K562 (cell line): ENCODE data around the gene STYXL1. TPM values are rescaled to one million over a fixed set of nuclear protein-coding genes. Genes with fewer than 3 reads are reported as not detected.

Source experiments
- ATAC-seq: fragments of 200-7000 bp; cut with Tn5 transposase; 3 replicates; pipeline ENCODE4 v1.9.1; 2020; ENCODE audit warnings: moderate library complexity
- BruUV-seq: library from RNA; stranded (reverse); fragments of 400-500 nt; replicated peaks from 2 replicates; lab custom pipeline; 2021; lab: Mats Ljungman, UMichigan
- CTCF ChIA-PET: fragments of 300-600 bp; formaldehyde crosslinking; extraction: SDS; loops from one replicate; lab custom pipeline; 2021; ENCODE audit warnings: low intra/inter-chr PET ratio; lab: Yijun Ruan, JAX
- POLR2A ChIA-PET: fragments of 300-600, 350-650 bp; sonication (Branson Sonifier 250); formaldehyde crosslinking; extraction: SDS; loops from one replicate; lab custom pipeline; 2021; ENCODE audit warnings: antibody characterized with exemption, inconsistent platforms; lab: Yijun Ruan, JAX
- DNase-seq, 4 experiments: peaks; one replicate each; pipeline versions ENCODE4 v3.0.0 to v3.0.0-alpha.2; 2011 to 2018; ENCODE audit warnings: low spot score in 3 of 4, mixed read lengths in 3 of 4; ENCODE audit errors: extremely low read depth in 1 of 4
- FAIRE-seq: peaks from 2 replicates; lab custom pipeline; 2011; peaks lifted over from hg19 to GRCh38; lab: Jason Lieb, UNC
- H2AFZ ChIP-seq: 2 replicates; pipeline ENCODE4 v1.6.0; 2011; ENCODE audit warnings: low read depth, low read length, control low read depth, inconsistent platforms
- H3K27ac ChIP-seq: fragments of 200-600 bp; 3 replicates; pipeline ENCODE4 v1.8.0; 2011; ENCODE audit warnings: low read depth, mild to moderate bottlenecking, control low read depth, inconsistent platforms, low read length, moderate library complexity, mixed read lengths; ENCODE audit errors: extremely low read depth
- H3K27me3 ChIP-seq, 2 experiments: fragments of 300-600 bp in 1 of 2; 2 replicates in 1 of 2; 3 replicates in 1 of 2; pipeline versions ENCODE4 v1.6.0 to v1.8.0; 2011; ENCODE audit warnings: inconsistent platforms in 2 of 2, low read length in 2 of 2, mild to moderate bottlenecking in 1 of 2, mixed read lengths in 1 of 2, moderate library complexity in 1 of 2; ENCODE audit not compliant: control insufficient read depth in 2 of 2, insufficient read depth in 2 of 2
- H3K36me3 ChIP-seq: fragments of 300-600 bp; 3 replicates; pipeline ENCODE4 v1.8.0; 2011; ENCODE audit warnings: mild to moderate bottlenecking, low read length, inconsistent platforms; ENCODE audit not compliant: control insufficient read depth, insufficient read depth
- H3K4me1 ChIP-seq, 2 experiments: fragments of 200-600 bp in 1 of 2; replicated peaks in 1 of 2; 2 replicates in 1 of 2; 3 replicates in 1 of 2; pipeline versions ENCODE4 v1.5.1 to v1.8.0; 2011; ENCODE audit warnings: inconsistent platforms in 2 of 2, low read length in 2 of 2, mild to moderate bottlenecking in 1 of 2, mixed read lengths in 1 of 2, moderate library complexity in 1 of 2; ENCODE audit not compliant: control insufficient read depth in 2 of 2, insufficient read depth in 2 of 2
- H3K4me2 ChIP-seq: 2 replicates; pipeline ENCODE4 v1.6.1; 2011; ENCODE audit warnings: low read length, control low read depth, inconsistent platforms, mixed read lengths; ENCODE audit not compliant: insufficient read depth
- H3K4me3 ChIP-seq: fragments of 200-600 bp; sonication (generic), shearing (Covaris generic); 2 replicates; pipeline ENCODE4 v1.5.1; 2016; ENCODE audit warnings: control low read depth, inconsistent platforms
- H3K79me2 ChIP-seq: fragments of 200-600 bp; 3 replicates; pipeline ENCODE4 v1.8.0; 2011; ENCODE audit warnings: low read length, inconsistent platforms; ENCODE audit not compliant: control insufficient read depth, insufficient read depth
- H3K9ac ChIP-seq, 2 experiments: 2 replicates each; pipeline versions ENCODE4 v1.6.0 to v1.6.1; 2011; ENCODE audit warnings: low read depth in 2 of 2, low read length in 2 of 2, control low read depth in 1 of 2, inconsistent platforms in 1 of 2, mild to moderate bottlenecking in 1 of 2, mixed read lengths in 1 of 2; ENCODE audit not compliant: insufficient read depth in 1 of 2
- H3K9me1 ChIP-seq: one replicate; pipeline ENCODE4 v1.6.0; 2011; ENCODE audit warnings: inconsistent platforms, mild to moderate bottlenecking, low read length, moderate library complexity; ENCODE audit not compliant: control insufficient read depth, insufficient read depth
- H3K9me3 ChIP-seq: replicated peaks from 2 replicates; pipeline ENCODE4 v1.5.1; 2011; ENCODE audit warnings: low read depth, low read length, inconsistent platforms; ENCODE audit not compliant: control insufficient read depth, insufficient read depth
- H4K20me1 ChIP-seq: replicated peaks from 2 replicates; pipeline ENCODE4 v1.6.1; 2011; ENCODE audit warnings: low read length, inconsistent platforms, mixed read lengths; ENCODE audit not compliant: control insufficient read depth, insufficient read depth
- BACH1 ChIP-seq: fragments of 200-800 bp; sonication (Bioruptor generic); IDR thresholded peaks from 2 replicates; pipeline ENCODE4 v1.6.1; 2016; ENCODE audit warnings: missing genetic modification characterization, missing compliant biosample characterization
- C11orf30 ChIP-seq: fragments of 450-650 bp; IDR thresholded peaks from 2 replicates; pipeline ENCODE4 v1.6.1; 2016; ENCODE audit warnings: low read depth, mild to moderate bottlenecking
- CTBP1 ChIP-seq: fragments of 450-650 bp; IDR thresholded peaks from 2 replicates; pipeline ENCODE4 v1.6.1; 2016; ENCODE audit warnings: borderline replicate concordance
- ELF4 ChIP-seq: fragments of 450-650 bp; formaldehyde crosslinking; IDR thresholded peaks from 2 replicates; pipeline ENCODE4 v1.4.0; 2022; ENCODE audit warnings: missing genetic modification characterization
- HNRNPH1 ChIP-seq: fragments of 200-400 bp; formaldehyde crosslinking; optimal IDR thresholded peaks from 2 replicates; pipeline ENCODE3; 2017; ENCODE audit warnings: low read depth, mild to moderate bottlenecking, low read length, moderate library complexity
- IRF2 ChIP-seq: sonication (generic); formaldehyde crosslinking; IDR thresholded peaks from 2 replicates; pipeline ENCODE4 v1.8.1; 2022; ENCODE audit warnings: mild to moderate bottlenecking, missing genetic modification reagents
- MYBL2 ChIP-seq, 2 experiments: fragments of 450-650 bp in 1 of 2; sonication (generic) in 1 of 2; formaldehyde crosslinking in 1 of 2; IDR thresholded peaks; 2 replicates each; pipeline versions ENCODE4 v1.6.1 to v1.8.1; 2017 to 2022; ENCODE audit warnings: borderline replicate concordance in 1 of 2, inconsistent platforms in 1 of 2, low read depth in 1 of 2, mild to moderate bottlenecking in 1 of 2, missing genetic modification reagents in 1 of 2, moderate library complexity in 1 of 2
- PCBP1 ChIP-seq: fragments of 200-400 bp; formaldehyde crosslinking; IDR thresholded peaks from 2 replicates; pipeline ENCODE4 v1.6.1; 2018; ENCODE audit warnings: mild to moderate bottlenecking, low read depth, low read length; ENCODE audit not compliant: poor library complexity, severe bottlenecking
- PHB2 ChIP-seq: fragments of 450-650 bp; IDR thresholded peaks from 2 replicates; pipeline ENCODE4 v1.6.1; 2017; ENCODE audit warnings: low read depth
- RB1 ChIP-seq: fragments of 450-650 bp; IDR thresholded peaks from 2 replicates; pipeline ENCODE4 v1.6.1; 2017; ENCODE audit warnings: low read depth, mild to moderate bottlenecking
- SPI1 ChIP-seq: IDR thresholded peaks from 2 replicates; pipeline ENCODE4 v1.6.1; 2011; ENCODE audit warnings: low read depth, low read length, control low read depth, borderline replicate concordance
- TAF15 ChIP-seq: fragments of 200-400 bp; formaldehyde crosslinking; IDR thresholded peaks from 2 replicates; pipeline ENCODE4 v1.6.1; 2017; ENCODE audit warnings: mild to moderate bottlenecking, low read depth, low read length, moderate library complexity
- XRCC3 ChIP-seq: fragments of 450-650 bp; IDR thresholded peaks from 2 replicates; pipeline ENCODE4 v1.6.1; 2017; ENCODE audit warnings: mild to moderate bottlenecking, moderate library complexity
- ZBED1 ChIP-seq: IDR thresholded peaks from 2 replicates; pipeline ENCODE4 v1.6.1; 2014
- ZFP30 ChIP-seq: fragments of 250-450 bp; sonication (Bioruptor Pico); IDR thresholded peaks from 2 replicates; pipeline ENCODE4 v1.8.0; 2022; ENCODE audit warnings: moderate library complexity, mild to moderate bottlenecking, inconsistent platforms, borderline replicate concordance
- ZNF551 ChIP-seq: fragments of 250-450 bp; sonication (Bioruptor Pico); IDR thresholded peaks from 2 replicates; pipeline ENCODE4 v1.5.0; 2021; ENCODE audit warnings: mild to moderate bottlenecking, moderate library complexity
- WGBS: fragments of 100-300 bp; shearing (Covaris generic); methylation state at CpG from one replicate; pipeline ENCODE4 v1.1.6; 2016; ENCODE audit warnings: low coverage, mixed read lengths; ENCODE audit not compliant: insufficient coverage; ENCODE audit errors: missing lambda C conversion rate; 5-methylcytosine and 5-hydroxymethylcytosine counted together
- in situ Hi-C: fragments of 300-500 bp; cut with MboI; formaldehyde crosslinking; loops from 4 replicates; pipeline ENCODE4 v1.15.0; 2018; ENCODE audit warnings: inconsistent platforms, mixed read lengths
- intact Hi-C: fragments of 100-400 bp; cut with micrococcal nuclease; formaldehyde crosslinking; loops from 2 replicates; pipeline ENCODE4 v1.14.2; 2022
- polyA plus RNA-seq, 8 experiments: library from polyadenylated mRNA; depleted of rRNA in 4 of 8; stranded (reverse) in 5 of 8; unstranded in 3 of 8; fragments of >200 nt; fragmentation: Nextera tagmentation in 2 of 8; fragmentation: Illumina TruSeq in 1 of 8; extraction: Ambion mirVana in 2 of 8; extraction: Trizol in 1 of 8; gene quantifications; 2 replicates each; pipeline versions ENCODE4 v1.2.1 to v1.2.3, GENCODE V29; 2011 to 2014; ENCODE audit warnings: inconsistent platforms in 1 of 8, missing spikeins in 1 of 8
- total RNA-seq, 7 experiments: library from RNA; depleted of rRNA in 6 of 7; stranded (reverse); fragments of >200 nt in 6 of 7; fragmentation: Illumina TruSeq in 2 of 7; extraction: Trizol in 2 of 7; gene quantifications; 2 replicates each; pipeline versions ENCODE4 v1.2.1 to v1.2.3, GENCODE V29; 2011 to 2021; ENCODE audit warnings: low replicate concordance in 1 of 7
- TF ChIP-seq, protein P1 (sequence below), 2 experiments: fragments of 450-650 bp; conservative IDR thresholded peaks; 2 replicates each; pipeline ENCODE4 v1.6.1; 2017; ENCODE audit warnings: mild to moderate bottlenecking in 2 of 2, moderate library complexity in 2 of 2
- TF ChIP-seq, protein P2 (sequence below): sonication (generic); formaldehyde crosslinking; IDR thresholded peaks from 2 replicates; pipeline ENCODE4 v1.8.1; 2022; ENCODE audit warnings: missing genetic modification reagents
- TF ChIP-seq, protein P3 (sequence below): fragments of 450-650 bp; formaldehyde crosslinking; conservative IDR thresholded peaks from 2 replicates; pipeline ENCODE4 v1.4.0; 2022; ENCODE audit warnings: mild to moderate bottlenecking, missing genetic modification characterization

STYXL1 gene
- total and polyA plus RNA-seq, 9 of the 15 experiments (the other 6 are each of a cell fraction or from before 2014, with no cell fraction given), result 36.5 to 97.2 (median 49.9) TPM

GRCh38 chr7:76069238-76069638 is 21.4 kb upstream of the STYXL1 start:
- Histone ChIP-seq H3K9ac (no peak overlapping the region), H3K4me3 (no peak overlapping the region), H2AFZ (no peak overlapping the region), H3K79me2 (no peaks in the 10 kb centered on the region), H3K4me1 (peaks cover 0 to 35% of the 10 kb centered on the region in 2 experiments; a peak in 2 of 5 replicates), H3K4me2 (no peak overlapping the region), H3K27me3 (no peaks in the 10 kb centered on the region), H3K9me3 (no peaks in the 10 kb centered on the region; the same call in 1 of the 2 replicates), H3K36me3 (peaks cover 29% of the 10 kb centered on the region; the same call in 2 of the 3 replicates), H3K27ac (no peak overlapping the region), H4K20me1 (no peaks in the 10 kb centered on the region), H3K9me1 (no peaks in the 10 kb centered on the region)
- peak; percentile 65 for FAIRE-seq
- peak; percentile 80 for ATAC-seq
- DNase-seq, result peak; percentile 39 to 66 (median 46)
- in situ Hi-C loops, result no loop called here
- intact Hi-C loops, result loop anchor here (1.0 kb wide), 1 partner anchor 61 kb away; no protein-coding TSS in a partner anchor
- 32% methylated on average over 8 of the region's 8 CpGs for WGBS
- no TSS peak for BruUV-seq
- ChIA-PET CTCF (interaction anchor here (0.5 to 1.2 kb wide), 4 partner anchors 62 to 246 kb away, joined by 3 to 7 read pairs (median 3); no protein-coding TSS in a partner anchor), POLR2A (interaction anchor here (0.6 to 4.1 kb wide), 13 partner anchors 8 to 195 kb away, joined by 3 to 21 read pairs (median 3); partner anchors contain the start of genes MDH2 and STYXL1)
- TF ChIP-seq TAF15 (no peak), BACH1 (tag) (no peak), RB1 (peak; percentile 46; the same call in 1 of the 2 replicates), MYBL2 (IDR thresholded peaks at IDR 0.05; ENCODE audit: low read depth) (no peak), MYBL2 (CRISPR knock-in tag; IDR thresholded peaks at IDR 0.05; ENCODE audit: borderline replicate concordance) (no peak), C11orf30 (no peak), ZNF551 (CRISPR knock-in tag) (no peak), CTBP1 (peak; percentile 72; the same call in 1 of the 2 replicates), IRF2 (no peak), ELF4 (CRISPR knock-in tag) (no peak), PHB2 (no peak), XRCC3 (no peak), PCBP1 (no peak), ZFP30 (CRISPR knock-in tag) (no peak), ZBED1 (no peak), SPI1 (peak; percentile 87), HNRNPH1 (no peak)
- TF ChIP-seq, protein P1, sequence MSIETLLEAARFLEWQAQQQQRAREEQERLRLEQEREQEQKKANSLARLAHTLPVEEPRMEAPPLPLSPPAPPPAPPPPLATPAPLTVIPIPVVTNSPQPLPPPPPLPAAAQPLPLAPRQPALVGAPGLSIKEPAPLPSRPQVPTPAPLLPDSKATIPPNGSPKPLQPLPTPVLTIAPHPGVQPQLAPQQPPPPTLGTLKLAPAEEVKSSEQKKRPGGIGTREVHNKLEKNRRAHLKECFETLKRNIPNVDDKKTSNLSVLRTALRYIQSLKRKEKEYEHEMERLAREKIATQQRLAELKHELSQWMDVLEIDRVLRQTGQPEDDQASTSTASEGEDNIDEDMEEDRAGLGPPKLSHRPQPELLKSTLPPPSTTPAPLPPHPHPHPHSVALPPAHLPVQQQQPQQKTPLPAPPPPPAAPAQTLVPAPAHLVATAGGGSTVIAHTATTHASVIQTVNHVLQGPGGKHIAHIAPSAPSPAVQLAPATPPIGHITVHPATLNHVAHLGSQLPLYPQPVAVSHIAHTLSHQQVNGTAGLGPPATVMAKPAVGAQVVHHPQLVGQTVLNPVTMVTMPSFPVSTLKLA (conservative IDR thresholded peaks at IDR 0.05), result no peak
- TF ChIP-seq, protein P2, sequence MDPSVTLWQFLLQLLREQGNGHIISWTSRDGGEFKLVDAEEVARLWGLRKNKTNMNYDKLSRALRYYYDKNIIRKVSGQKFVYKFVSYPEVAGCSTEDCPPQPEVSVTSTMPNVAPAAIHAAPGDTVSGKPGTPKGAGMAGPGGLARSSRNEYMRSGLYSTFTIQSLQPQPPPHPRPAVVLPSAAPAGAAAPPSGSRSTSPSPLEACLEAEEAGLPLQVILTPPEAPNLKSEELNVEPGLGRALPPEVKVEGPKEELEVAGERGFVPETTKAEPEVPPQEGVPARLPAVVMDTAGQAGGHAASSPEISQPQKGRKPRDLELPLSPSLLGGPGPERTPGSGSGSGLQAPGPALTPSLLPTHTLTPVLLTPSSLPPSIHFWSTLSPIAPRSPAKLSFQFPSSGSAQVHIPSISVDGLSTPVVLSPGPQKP (CRISPR knock-in tag), result no peak
- TF ChIP-seq, protein P3, sequence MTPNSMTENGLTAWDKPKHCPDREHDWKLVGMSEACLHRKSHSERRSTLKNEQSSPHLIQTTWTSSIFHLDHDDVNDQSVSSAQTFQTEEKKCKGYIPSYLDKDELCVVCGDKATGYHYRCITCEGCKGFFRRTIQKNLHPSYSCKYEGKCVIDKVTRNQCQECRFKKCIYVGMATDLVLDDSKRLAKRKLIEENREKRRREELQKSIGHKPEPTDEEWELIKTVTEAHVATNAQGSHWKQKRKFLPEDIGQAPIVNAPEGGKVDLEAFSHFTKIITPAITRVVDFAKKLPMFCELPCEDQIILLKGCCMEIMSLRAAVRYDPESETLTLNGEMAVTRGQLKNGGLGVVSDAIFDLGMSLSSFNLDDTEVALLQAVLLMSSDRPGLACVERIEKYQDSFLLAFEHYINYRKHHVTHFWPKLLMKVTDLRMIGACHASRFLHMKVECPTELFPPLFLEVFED, result no peak
